Activated T-helper 1 cell treated with anti-CD3 and anti-CD28 coated beads, Interleukin-12 subunit alpha, Interleukin-12 subunit beta, Interleukin-2, Interleukin-4 antibody, amounts not matched to agents 30 ng/mL and 10 ng/mL and 1 ng/mL, durations not matched to agents 14 hours and 24 hours and 36 hours (primary cell): ENCODE measurements around the gene SPRR3. TPM values are rescaled to one million over a fixed set of nuclear protein-coding genes. Genes with fewer than 3 reads are reported as not detected.
"Not testable (repeated sequence)": the region's sequence is repeated elsewhere in the genome, so short reads cannot be mapped to it uniquely, and the experiment has no call there.

Experiments used
- DNase-seq: peaks from one replicate; pipeline ENCODE4 v3.0.0; 2021; ENCODE audit warnings: low spot score
- H3K27ac Mint-ChIP-seq: one replicate; pipeline ENCODE4 v1.8.0; 2021; ENCODE audit warnings: mild to moderate bottlenecking, mixed read lengths
- H3K27me3 Mint-ChIP-seq: one replicate; pipeline ENCODE4 v1.8.0; 2022; ENCODE audit warnings: mild to moderate bottlenecking, moderate library complexity, mixed read lengths; ENCODE audit not compliant: insufficient read depth
- H3K36me3 Mint-ChIP-seq: one replicate; pipeline ENCODE4 v1.8.0; 2021; ENCODE audit warnings: low read depth, mixed read lengths
- H3K4me1 Mint-ChIP-seq: one replicate; pipeline ENCODE4 v1.8.0; 2021; ENCODE audit warnings: low read depth, mixed read lengths
- H3K4me3 Mint-ChIP-seq: one replicate; pipeline ENCODE4 v1.8.0; 2021; ENCODE audit warnings: mild to moderate bottlenecking, moderate library complexity, mixed read lengths
- H3K9me3 Mint-ChIP-seq: one replicate; pipeline ENCODE4 v1.8.0; 2021; ENCODE audit warnings: mixed read lengths
- intact Hi-C: fragments of 100-400 bp; cut with micrococcal nuclease; formaldehyde crosslinking; loops from one replicate; pipeline ENCODE4 v1.15.1; 2024
- total RNA-seq: library from RNA; stranded (reverse); gene quantifications from 2 replicates; pipeline ENCODE4 v1.2.3, GENCODE V29; 2022

Gene SPRR3
- total RNA-seq, 1 donor from 2014 or later = not detected

DNA sequence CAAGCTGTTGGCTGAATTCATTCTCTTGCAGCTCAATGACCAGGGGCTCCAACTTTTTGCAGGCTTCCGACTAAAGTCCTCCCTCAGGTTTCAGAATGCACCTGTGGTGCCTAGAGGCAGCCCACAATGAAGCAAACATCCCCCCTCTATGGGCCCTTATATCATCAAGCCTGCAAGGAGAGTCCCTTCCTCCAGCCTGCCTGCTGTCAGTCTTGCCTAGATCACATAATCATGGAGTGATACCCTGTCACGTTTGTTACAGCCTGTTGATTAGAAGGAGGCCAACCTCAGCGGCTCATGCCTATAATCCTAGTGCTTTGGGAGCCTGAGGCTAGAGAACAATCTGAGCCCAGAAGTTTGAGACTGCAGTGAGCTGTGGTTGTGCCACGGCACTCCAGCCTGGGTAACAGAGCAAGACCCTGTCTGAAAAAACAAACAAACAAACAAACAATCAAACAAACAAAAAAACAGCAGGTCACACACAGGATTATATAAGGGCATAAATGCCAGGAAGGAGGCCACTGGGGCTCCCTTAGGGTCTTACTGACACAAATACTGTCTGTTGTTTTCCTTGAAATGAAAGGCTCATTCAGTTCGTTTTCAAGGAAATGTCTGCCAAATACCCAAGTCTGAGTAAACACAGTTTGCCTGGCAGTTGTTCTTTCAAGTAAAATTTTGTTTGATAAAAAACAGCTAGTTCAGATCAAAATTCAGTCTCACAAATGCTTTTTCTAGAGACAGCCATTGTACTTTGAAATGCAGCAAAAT is 4.7 kb upstream of the SPRR3 start:
- intact Hi-C loops = no loop called here
- Mint-ChIP-seq H3K4me3 (no peak overlapping the region), H3K27me3 (peaks cover 5% of the 10 kb centered on the region), H3K36me3 (no peaks in the 10 kb centered on the region), H3K9me3 (no peaks in the 10 kb centered on the region), H3K4me1 (no peaks in the 10 kb centered on the region), H3K27ac (no peak overlapping the region)
- DNase-seq = no peak

DNA sequence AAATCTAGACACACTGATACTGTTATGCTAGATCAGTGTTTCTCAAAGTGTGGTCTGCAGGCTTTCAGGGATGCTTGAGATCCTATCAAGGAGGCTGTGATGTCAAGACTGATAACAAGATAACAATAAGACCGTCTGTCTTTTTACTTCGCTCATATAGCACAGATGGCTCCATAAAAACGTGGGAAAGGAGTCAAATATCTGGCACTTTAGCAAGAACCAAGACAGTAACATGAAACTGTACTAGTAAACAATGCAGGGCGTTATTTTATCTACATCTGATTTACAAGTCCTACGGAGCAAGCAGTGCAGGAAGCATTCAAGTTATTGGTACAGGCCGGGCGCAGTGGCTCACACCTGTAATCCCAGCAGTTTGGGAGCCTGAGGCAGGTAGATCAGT is 3.6 kb upstream of the SPRR3 start:
- H3K4me1 Mint-ChIP-seq = no peaks in the 10 kb centered on the region
- intact Hi-C loops = no loop called here
- no peak overlapping the region for H3K27ac Mint-ChIP-seq
- no peak for DNase-seq
- H3K36me3 Mint-ChIP-seq = no peaks in the 10 kb centered on the region
- no peak overlapping the region for H3K4me3 Mint-ChIP-seq
- H3K9me3 Mint-ChIP-seq = no peaks in the 10 kb centered on the region
- peaks cover 5% of the 10 kb centered on the region for H3K27me3 Mint-ChIP-seq

DNA sequence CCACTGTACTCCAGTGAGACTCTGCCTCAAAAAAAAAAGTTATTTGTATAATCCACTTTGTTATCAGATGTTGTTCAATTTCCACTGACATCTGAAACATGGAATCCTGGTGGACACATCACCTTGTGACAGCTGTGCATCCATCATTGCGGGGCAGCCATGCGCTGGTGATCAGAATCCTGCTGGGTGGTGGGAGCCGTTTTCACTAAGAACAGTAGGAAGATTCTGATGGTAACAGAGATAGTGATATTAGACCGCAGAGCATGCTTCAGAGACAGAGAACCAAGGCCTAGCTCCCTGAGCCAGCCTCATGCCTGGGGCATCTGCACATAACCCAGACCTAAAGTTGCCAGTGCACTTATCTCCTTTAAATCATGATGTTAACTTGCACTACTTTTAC is 3.1 kb upstream of the SPRR3 start:
- intact Hi-C loops = no loop called here
- peaks cover 2% of the 10 kb centered on the region for H3K27me3 Mint-ChIP-seq
- H3K4me3 Mint-ChIP-seq = no peak overlapping the region
- DNase-seq = no peak
- no peaks in the 10 kb centered on the region for H3K4me1 Mint-ChIP-seq
- H3K9me3 Mint-ChIP-seq = no peaks in the 10 kb centered on the region
- no peak overlapping the region for H3K27ac Mint-ChIP-seq
- no peaks in the 10 kb centered on the region for H3K36me3 Mint-ChIP-seq

DNA sequence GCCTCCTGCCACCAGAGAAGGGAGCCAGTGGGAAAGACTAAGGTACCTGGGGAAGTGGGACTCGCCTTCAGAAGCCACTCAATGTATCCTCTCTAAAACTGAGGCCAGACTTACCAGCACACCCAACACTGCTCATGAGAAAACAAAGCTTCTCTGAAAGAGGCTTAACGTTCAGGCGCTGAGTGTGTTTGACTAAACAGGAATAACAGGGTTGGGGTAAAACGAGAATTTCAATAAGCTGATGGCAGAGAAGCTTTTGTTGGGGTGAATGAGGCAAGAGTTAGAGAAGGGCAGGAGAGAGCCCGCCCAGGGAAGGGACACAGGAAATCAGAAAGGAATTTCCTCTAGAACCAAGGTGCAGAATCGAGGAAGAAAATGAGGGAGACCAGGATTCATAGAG is 1.7 kb upstream of the SPRR3 start:
- H3K27ac Mint-ChIP-seq = no peak overlapping the region
- intact Hi-C loops = no loop called here
- peaks cover 2% of the 10 kb centered on the region for H3K27me3 Mint-ChIP-seq
- no peaks in the 10 kb centered on the region for H3K36me3 Mint-ChIP-seq
- no peak overlapping the region for H3K4me3 Mint-ChIP-seq
- no peak for DNase-seq
- H3K9me3 Mint-ChIP-seq = no peaks in the 10 kb centered on the region
- no peaks in the 10 kb centered on the region for H3K4me1 Mint-ChIP-seq

DNA sequence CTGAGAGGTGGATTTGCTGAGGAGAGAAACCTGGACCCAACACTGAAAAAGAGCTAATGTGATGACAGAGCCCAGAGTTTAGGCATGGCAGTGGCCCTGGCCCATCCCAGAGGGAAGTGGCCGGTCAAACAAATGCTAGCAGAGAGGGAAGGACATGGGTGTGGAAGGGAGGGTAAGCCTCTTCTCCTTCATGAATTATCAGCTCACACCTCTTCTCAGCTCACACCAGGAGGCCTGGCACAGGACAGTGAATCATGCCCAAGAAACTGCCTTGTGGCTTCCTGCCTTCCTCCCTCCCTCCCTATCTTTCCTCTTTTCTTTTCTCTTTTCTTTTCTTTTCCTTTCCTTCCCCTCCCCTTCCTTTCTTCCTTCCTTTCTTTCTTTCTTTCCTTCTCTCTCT is 1.3 kb upstream of the SPRR3 start:
- Mint-ChIP-seq H3K27me3 (peaks cover 2% of the 10 kb centered on the region), H3K36me3 (no peaks in the 10 kb centered on the region), H3K4me3 (no peak overlapping the region), H3K27ac (no peak overlapping the region), H3K9me3 (no peaks in the 10 kb centered on the region), H3K4me1 (no peaks in the 10 kb centered on the region)
- intact Hi-C loops = no loop called here
- no peak for DNase-seq

DNA sequence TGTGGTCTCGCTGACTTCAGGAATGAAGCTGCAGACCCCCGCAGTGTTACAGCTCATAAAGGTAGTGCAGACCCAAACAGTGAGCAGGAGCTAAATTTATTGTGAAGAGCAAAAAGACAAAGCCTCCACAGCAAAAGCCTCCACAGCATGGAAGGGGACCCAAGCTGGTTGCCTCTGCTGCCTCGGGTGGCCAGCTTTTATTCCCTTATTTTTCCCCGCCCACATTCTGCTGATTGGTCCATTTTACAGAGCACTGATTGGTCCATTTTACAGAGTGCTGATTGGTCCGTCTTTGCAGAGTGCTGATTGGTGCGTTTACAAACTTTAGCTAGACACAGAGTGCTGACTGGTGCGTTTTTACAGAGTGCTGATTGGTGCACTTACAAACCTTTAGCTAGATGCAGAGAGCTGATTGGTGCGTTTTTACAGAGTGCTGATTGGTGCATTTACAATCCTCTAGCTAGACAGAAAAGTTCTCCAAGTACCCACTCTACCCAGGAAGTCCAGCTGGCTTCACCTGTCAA is 9.7 kb downstream of the SPRR3 start:
- H3K4me1 Mint-ChIP-seq, H3K9me3 Mint-ChIP-seq, DNase-seq, H3K36me3 Mint-ChIP-seq, H3K27ac Mint-ChIP-seq, H3K4me3 Mint-ChIP-seq, intact Hi-C loops, H3K27me3 Mint-ChIP-seq: not testable (repeated sequence)

DNA sequence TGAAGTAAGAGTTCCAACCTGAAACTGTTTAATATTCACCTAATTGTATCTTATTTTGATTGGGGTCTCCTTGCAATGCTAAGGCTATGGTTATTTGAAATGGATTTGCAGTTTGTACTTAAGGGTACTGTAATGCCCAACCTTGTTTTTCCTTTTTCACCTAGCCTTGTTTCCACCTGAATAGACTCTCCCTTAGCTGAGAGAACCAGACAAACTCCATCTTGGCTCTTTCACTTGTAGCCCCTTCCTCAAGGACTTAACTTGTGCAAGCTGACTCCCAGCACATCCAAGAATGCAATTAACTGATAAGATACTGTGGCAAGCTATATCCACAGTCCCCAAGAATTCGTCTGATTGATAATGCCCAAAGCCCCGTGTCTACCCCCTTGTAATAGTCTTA is 20.3 kb downstream of the SPRR3 start:
- H3K36me3 Mint-ChIP-seq, H3K4me3 Mint-ChIP-seq, H3K27me3 Mint-ChIP-seq, intact Hi-C loops, H3K27ac Mint-ChIP-seq, DNase-seq, H3K4me1 Mint-ChIP-seq, H3K9me3 Mint-ChIP-seq: not testable (repeated sequence)

DNA sequence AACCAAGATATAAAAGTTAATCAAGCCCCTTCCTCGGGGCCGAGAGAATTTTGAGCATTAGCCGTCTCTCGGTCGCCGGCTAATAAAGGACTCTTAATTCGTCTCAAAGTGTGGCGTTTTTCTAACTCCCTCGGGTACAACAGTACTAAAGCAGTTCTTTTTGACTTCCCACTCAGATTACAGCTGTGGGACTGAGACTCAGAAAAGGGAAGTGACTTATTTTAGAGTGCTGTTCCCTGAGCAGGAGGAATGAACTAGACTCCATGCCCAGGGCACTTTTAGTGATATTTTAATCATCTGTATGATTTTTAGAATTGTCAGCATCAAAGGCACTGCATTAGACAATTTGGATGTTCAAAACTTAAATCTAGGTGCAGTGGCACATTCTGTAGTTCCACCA is 20.8 kb downstream of the SPRR3 start:
- H3K4me3 Mint-ChIP-seq, DNase-seq, H3K27me3 Mint-ChIP-seq, H3K36me3 Mint-ChIP-seq, H3K4me1 Mint-ChIP-seq, intact Hi-C loops, H3K9me3 Mint-ChIP-seq, H3K27ac Mint-ChIP-seq: not testable (repeated sequence)

DNA sequence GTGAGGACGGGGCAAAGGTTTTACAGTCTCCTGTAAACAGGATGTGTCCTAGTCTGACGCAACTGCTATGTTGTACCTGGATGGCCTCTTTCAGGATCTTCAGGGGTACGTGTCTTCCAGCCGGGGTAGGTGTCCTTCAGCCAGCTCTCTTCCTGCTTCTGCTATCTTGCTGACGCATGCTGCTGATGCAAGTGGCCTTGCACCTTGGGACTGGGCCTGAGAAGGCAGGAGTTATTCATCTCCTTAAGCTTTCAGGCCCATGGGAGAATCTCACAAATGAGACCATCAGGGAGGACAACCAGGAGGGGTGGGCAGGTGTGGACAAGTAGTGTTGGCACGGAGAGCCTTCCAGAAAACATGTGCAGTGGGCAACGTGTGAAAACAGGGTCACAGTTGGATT is 21.6 kb downstream of the SPRR3 start:
- Mint-ChIP-seq H3K4me3 (no peak overlapping the region), H3K27me3 (peaks cover 4% of the 10 kb centered on the region), H3K9me3 (no peaks in the 10 kb centered on the region), H3K4me1 (no peaks in the 10 kb centered on the region), H3K27ac (no peak overlapping the region), H3K36me3 (no peaks in the 10 kb centered on the region)
- intact Hi-C loops = no loop called here
- DNase-seq = no peak

DNA sequence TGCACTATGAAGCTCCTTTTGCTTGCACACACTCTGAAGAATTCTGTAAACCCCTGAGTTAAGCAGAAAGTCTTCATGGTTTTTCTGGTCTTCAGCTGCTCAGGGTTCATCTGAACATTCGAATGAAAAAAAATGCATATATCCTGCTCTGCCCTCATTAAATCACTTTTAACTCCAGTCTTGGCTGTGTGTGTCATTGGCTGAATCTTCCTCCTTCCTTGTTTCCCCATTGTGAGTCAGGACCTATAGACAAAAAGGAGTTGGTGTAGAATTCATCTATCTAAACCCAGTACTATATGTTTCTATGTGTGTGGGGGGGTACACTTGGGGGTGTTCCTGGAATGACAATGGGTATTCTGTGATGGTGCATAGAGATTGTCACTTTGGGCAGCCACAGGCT is 22.9 kb downstream of the SPRR3 start:
- DNase-seq = no peak
- peaks cover 4% of the 10 kb centered on the region for H3K27me3 Mint-ChIP-seq
- no peak overlapping the region for H3K4me3 Mint-ChIP-seq
- no peaks in the 10 kb centered on the region for H3K9me3 Mint-ChIP-seq
- intact Hi-C loops = no loop called here
- no peaks in the 10 kb centered on the region for H3K36me3 Mint-ChIP-seq
- no peak overlapping the region for H3K27ac Mint-ChIP-seq
- H3K4me1 Mint-ChIP-seq = no peaks in the 10 kb centered on the region

DNA sequence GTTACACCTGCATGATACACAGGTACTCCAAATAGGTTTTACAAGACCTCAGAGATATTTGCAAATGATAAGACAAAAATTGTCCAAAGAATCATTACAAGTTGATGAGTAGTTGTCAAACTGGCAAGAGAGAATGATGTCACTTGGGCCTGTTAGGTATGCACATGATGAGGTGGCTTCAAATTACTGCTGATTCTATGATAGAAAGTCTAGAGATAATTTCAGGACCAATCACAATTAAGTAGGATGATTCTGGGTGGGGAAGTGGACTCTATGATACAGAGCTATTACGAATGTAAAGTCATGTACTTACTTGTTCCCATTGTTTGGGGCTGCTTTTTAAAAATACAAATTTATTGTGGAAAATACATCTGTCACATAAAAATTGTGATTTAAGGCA is 24.2 kb downstream of the SPRR3 start:
- Mint-ChIP-seq H3K36me3 (no peaks in the 10 kb centered on the region), H3K4me3 (no peak overlapping the region), H3K9me3 (no peaks in the 10 kb centered on the region), H3K27ac (no peak overlapping the region), H3K27me3 (peaks cover 4% of the 10 kb centered on the region), H3K4me1 (no peaks in the 10 kb centered on the region)
- intact Hi-C loops = no loop called here
- DNase-seq = no peak

DNA sequence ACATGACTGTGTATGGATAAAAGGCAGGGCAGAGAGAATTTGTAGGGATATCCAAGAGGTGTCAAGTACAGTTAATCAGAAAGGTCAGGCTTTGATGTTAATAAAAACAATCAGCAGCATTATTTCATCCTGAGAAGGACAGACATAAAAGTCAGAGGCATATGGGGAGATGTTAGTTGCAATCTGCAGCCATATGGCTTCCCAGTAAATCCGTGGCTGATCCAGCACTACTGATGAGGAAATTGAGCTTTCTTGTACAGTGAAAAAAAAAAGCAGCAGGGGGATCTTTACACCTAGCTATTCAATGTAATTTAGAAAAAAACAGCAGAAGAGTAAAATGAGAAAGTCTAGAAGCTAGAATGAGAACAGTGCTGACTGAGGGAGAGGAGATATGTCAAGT is 27.2 kb downstream of the SPRR3 start:
- H3K9me3 Mint-ChIP-seq = no peaks in the 10 kb centered on the region
- H3K27me3 Mint-ChIP-seq = no peaks in the 10 kb centered on the region
- no peak overlapping the region for H3K27ac Mint-ChIP-seq
- H3K4me1 Mint-ChIP-seq = no peaks in the 10 kb centered on the region
- no peak overlapping the region for H3K4me3 Mint-ChIP-seq
- intact Hi-C loops = no loop called here
- no peak for DNase-seq
- H3K36me3 Mint-ChIP-seq = no peaks in the 10 kb centered on the region

DNA sequence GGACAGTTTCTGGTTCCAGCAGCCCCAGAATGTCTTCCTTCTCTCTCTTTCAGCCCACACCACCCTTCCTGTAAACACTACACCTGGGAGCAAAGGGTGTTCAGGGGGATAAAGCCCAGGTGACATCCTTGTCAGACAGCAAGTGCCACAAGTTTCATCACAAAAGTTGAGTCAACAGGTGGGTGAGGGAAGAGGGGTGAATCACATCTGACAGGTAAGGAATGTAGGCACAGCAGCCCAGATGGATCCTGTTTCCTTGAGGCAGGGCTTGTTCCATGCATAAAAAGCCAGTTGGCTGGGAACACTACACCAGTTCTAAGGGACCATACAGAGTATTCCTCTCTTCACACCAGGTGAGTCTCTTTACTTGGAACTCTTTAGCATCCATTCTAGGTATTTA is 29.3 kb downstream of the SPRR3 start, which contains the start of gene SPRR1B:
Gene SPRR1B, plus strand, starts transcription at position 309 of the 400 bp plus-strand sequence. CDS start 1,143 bp downstream, outside the sequence.
- no peak for DNase-seq
- intact Hi-C loops = no loop called here
- Mint-ChIP-seq H3K9me3 (no peaks in the 10 kb centered on the region), H3K27ac (no peak within 1 kb of the TSS), H3K27me3 (no peaks in the 10 kb centered on the region), H3K4me1 (no peaks in the 10 kb centered on the region), H3K4me3 (no peak within 1 kb of the TSS), H3K36me3 (no peaks in the 10 kb centered on the region)

DNA sequence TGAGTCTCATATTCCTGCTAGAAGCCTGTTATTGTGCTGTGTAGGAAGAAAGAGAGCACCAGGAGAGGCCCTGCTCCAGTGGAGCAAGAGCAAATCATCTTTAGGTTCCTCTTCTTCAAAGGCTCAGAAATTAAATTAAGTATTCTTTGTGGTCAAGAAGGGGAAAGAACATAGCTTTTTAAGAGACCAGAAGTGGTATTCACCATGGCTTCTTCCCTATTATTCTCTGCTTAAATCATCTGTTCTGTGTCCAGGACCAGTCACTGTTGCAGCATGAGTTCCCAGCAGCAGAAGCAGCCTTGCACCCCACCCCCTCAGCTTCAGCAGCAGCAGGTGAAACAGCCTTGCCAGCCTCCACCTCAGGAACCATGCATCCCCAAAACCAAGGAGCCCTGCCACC is 30.5 kb downstream of the SPRR3 start:
- no peak overlapping the region for H3K4me3 Mint-ChIP-seq
- no peaks in the 10 kb centered on the region for H3K9me3 Mint-ChIP-seq
- DNase-seq = no peak
- H3K4me1 Mint-ChIP-seq = no peaks in the 10 kb centered on the region
- no peaks in the 10 kb centered on the region for H3K27me3 Mint-ChIP-seq
- intact Hi-C loops = no loop called here
- no peaks in the 10 kb centered on the region for H3K36me3 Mint-ChIP-seq
- H3K27ac Mint-ChIP-seq = no peak overlapping the region
